ENCODE measurements around the gene FAM13A.
"Not testable (repeated sequence)": the region's sequence is repeated elsewhere in the genome, so short reads cannot be mapped to it uniquely, and the experiment has no call there.

Gene FAM13A

DNA sequence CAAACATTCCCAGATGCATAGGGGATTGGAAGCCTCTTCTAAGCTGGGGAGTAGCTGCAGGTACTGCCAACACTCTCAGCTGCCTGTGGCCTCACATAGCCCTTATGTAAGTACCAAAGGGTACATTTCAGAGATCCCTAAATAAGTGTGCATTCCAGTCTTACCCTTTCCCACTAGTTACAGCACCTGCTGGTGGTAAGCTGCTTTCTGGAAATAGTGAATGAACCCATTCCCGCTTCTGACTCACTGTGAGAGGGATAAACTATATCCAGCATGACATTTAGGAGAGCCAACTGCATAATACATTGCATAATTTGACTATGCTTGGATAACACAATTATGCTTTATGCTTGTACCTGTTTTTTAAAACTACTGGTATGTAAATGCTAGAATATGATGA lies 149.0 kb downstream of the FAM13A start:
- no peak overlapping the region for H3K4me3 ChIP-seq (ENCODE audit: control insufficient read depth, low read depth, low read length)
- no peak for DNase-seq (ENCODE audit: low read depth)
- TF ChIP-seq, protein P1, sequence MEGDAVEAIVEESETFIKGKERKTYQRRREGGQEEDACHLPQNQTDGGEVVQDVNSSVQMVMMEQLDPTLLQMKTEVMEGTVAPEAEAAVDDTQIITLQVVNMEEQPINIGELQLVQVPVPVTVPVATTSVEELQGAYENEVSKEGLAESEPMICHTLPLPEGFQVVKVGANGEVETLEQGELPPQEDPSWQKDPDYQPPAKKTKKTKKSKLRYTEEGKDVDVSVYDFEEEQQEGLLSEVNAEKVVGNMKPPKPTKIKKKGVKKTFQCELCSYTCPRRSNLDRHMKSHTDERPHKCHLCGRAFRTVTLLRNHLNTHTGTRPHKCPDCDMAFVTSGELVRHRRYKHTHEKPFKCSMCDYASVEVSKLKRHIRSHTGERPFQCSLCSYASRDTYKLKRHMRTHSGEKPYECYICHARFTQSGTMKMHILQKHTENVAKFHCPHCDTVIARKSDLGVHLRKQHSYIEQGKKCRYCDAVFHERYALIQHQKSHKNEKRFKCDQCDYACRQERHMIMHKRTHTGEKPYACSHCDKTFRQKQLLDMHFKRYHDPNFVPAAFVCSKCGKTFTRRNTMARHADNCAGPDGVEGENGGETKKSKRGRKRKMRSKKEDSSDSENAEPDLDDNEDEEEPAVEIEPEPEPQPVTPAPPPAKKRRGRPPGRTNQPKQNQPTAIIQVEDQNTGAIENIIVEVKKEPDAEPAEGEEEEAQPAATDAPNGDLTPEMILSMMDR (IDR thresholded peaks at IDR 0.05; ENCODE audit: control insufficient read depth, insufficient read depth, low read depth, low read length, missing control alignments) = no peak

DNA sequence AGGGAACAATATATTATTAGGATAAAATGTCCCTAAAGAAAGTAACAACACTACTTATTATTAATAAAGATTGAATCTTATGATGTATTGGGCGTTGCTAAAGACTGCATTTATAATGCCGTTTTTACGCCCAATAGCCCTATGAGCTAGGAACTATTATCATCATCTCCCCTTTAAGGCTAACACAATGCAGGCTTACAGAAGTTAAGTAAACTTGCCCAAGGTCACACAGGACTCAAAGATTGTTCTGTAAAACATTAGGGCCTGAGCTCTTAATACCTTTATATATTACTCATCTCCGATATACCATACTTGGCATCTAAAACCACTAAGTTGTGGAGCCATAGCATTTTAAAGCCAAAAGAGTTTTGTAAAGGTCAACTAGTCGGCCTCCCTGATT lies 149.5 kb downstream of the FAM13A start:
- no peak overlapping the region for H3K4me3 ChIP-seq (ENCODE audit: control insufficient read depth, low read depth, low read length)
- DNase-seq (ENCODE audit: low read depth) = no peak
- TF ChIP-seq, protein P1 (IDR thresholded peaks at IDR 0.05; ENCODE audit: control insufficient read depth, insufficient read depth, low read depth, low read length, missing control alignments) = no peak

GRCh38 chr4:88904240-88904639 lies 152.7 kb downstream of the FAM13A start:
- H3K4me3 ChIP-seq (ENCODE audit: control insufficient read depth, low read depth, low read length); DNase-seq (ENCODE audit: low read depth): not testable (repeated sequence)

DNA sequence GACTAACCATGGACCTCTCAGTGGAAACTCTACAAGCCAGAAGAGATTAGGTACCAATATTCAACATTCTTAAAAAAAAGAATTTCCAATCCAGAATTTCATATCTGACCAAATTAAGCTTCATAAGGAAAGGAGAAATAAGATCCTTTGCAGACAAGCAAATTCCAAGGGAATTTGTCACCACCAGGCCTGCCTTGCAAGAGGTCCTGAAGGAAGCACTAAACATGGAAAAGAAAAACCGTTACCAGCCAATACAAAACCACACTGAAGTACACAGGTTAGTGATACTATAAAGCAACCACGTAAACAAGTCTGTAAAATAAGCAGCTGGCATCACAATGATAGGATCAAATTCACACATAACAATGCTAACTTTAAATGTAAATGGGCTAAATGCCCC lies 156.6 kb downstream of the FAM13A start:
- TF ChIP-seq, protein P1 (IDR thresholded peaks at IDR 0.05; ENCODE audit: control insufficient read depth, insufficient read depth, low read depth, low read length, missing control alignments) = no peak
- DNase-seq (ENCODE audit: low read depth) = peak; percentile 32

GRCh38 chr4:88897752-88898151 lies 159.2 kb downstream of the FAM13A start:
- TF ChIP-seq, protein P1 (IDR thresholded peaks at IDR 0.05; ENCODE audit: control insufficient read depth, insufficient read depth, low read depth, low read length, missing control alignments) = no peak

More for the DNA sequence above, 156.6 kb downstream of the FAM13A start:
- H3K4me3 ChIP-seq (ENCODE audit: control insufficient read depth, low read depth, low read length) = no peak overlapping the region

DNA sequence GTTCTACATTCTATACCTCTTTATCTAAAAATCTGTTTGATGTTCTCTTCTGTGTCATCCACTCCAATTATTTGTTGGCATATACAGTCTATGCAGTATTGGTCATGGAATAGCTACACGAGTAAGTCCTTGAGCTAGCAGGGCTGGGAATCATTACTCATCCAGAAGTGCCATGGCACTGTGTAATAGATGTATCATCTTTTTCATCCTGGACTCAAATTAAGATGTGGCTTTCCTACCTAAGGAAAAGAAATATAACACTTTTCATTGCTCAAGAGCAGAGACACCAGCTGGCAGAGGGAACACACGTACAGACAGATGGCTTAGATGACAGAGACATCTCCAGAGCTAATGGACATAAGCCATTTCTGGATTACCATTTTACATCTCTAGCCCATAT lies 159.8 kb downstream of the FAM13A start:
- no peak overlapping the region for H3K4me3 ChIP-seq (ENCODE audit: control insufficient read depth, low read depth, low read length)
- DNase-seq (ENCODE audit: low read depth) = no peak
- TF ChIP-seq, protein P1 (IDR thresholded peaks at IDR 0.05; ENCODE audit: control insufficient read depth, insufficient read depth, low read depth, low read length, missing control alignments) = no peak

More at GRCh38 chr4:88897752-88898151, 159.2 kb downstream of the FAM13A start:
- DNase-seq (ENCODE audit: low read depth) = no peak
- H3K4me3 ChIP-seq (ENCODE audit: control insufficient read depth, low read depth, low read length) = no peak overlapping the region

GRCh38 chr4:88893961-88894360 lies 163.0 kb downstream of the FAM13A start:
- TF ChIP-seq, protein P1 (IDR thresholded peaks at IDR 0.05; ENCODE audit: control insufficient read depth, insufficient read depth, low read depth, low read length, missing control alignments) = no peak
- DNase-seq (ENCODE audit: low read depth) = no peak
- no peak overlapping the region for H3K4me3 ChIP-seq (ENCODE audit: control insufficient read depth, low read depth, low read length)

Measured in AG09309 (cell line).